Activated naive CD4-positive, alpha-beta T cell treated with anti-CD3 and anti-CD28 coated beads, Interleukin-2, amount 50 U/mL, for 72 hours (primary cell): ENCODE measurements around the gene EFCAB9. TPM values are rescaled to one million over a fixed set of nuclear protein-coding genes. Genes with fewer than 3 reads are reported as not detected.

ENCODE experiments used
- ATAC-seq, 2 donors: fragments of 150-1000 bp; cut with Tn5 transposase; 2 replicates each; pipeline ENCODE4 v1.10.0; 2021; ENCODE audit warnings: mild to moderate bottlenecking in 2 of 2, moderate library complexity in 2 of 2
- DNase-seq, 2 donors: peaks; one replicate each; pipeline ENCODE4 v3.0.0; 2021 to 2022; ENCODE audit warnings: low spot score in 2 of 2
- H3K27ac Mint-ChIP-seq, 2 donors: one replicate each; pipeline ENCODE4 v1.8.0; 2022; ENCODE audit warnings: mild to moderate bottlenecking in 2 of 2, mixed read lengths in 2 of 2
- H3K36me3 Mint-ChIP-seq, 2 donors: one replicate each; pipeline ENCODE4 v1.8.0; 2022; ENCODE audit warnings: mixed read lengths in 2 of 2
- H3K9me3 Mint-ChIP-seq, 2 donors: one replicate each; pipeline ENCODE4 v1.8.0; 2022; ENCODE audit warnings: mixed read lengths in 2 of 2
- total RNA-seq, 2 donors: library from RNA; stranded (reverse); gene quantifications; one replicate each; pipeline ENCODE4 v1.2.3, GENCODE V29; 2022

The EFCAB9 gene
- total RNA-seq, 2 donors from 2014 or later = not detected

- ATAC-seq (no peak), DNase-seq (no peak)
- peaks cover 0 to 14% of the 10 kb centered on the region in 2 donors for H3K36me3 Mint-ChIP-seq
- no peaks in the 10 kb centered on the region for H3K9me3 Mint-ChIP-seq
- H3K27ac Mint-ChIP-seq = no peak overlapping the region
Observed at GRCh38 chr5:172243302-172243701, 49.3 kb downstream of the EFCAB9 start.

DNA sequence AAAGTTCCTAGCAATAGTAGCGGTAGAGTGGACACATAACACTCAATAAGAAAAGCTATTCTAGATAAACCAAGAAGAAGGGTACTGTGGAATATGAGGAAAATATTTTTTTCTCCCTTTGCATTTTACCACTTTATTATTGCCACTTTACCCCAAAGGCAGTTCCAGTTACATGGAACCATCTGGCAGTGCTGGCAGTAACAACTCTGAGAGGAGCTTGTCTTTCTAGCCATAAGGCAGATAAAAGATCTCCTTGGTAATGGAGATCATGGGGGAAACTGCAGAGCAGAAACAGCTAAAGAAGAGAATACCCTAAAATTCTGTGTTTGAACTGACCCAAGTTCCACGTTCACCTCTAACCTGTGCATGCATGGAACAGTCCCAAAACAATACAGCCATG lies 51.1 kb downstream of the EFCAB9 start:
- no peak for ATAC-seq
- H3K36me3 Mint-ChIP-seq = peaks cover 4 to 20% of the 10 kb centered on the region in 2 donors
- no peak overlapping the region for H3K27ac Mint-ChIP-seq
- peaks cover 0 to 4% of the 10 kb centered on the region in 2 donors for H3K9me3 Mint-ChIP-seq
- DNase-seq = no peak

GRCh38 chr5:172245703-172246125 lies 51.7 kb downstream of the EFCAB9 start:
- H3K27ac Mint-ChIP-seq = no peak overlapping the region
- ATAC-seq = no peak
- H3K9me3 Mint-ChIP-seq = peaks cover 0 to 4% of the 10 kb centered on the region in 2 donors
- H3K36me3 Mint-ChIP-seq = peaks cover 8 to 26% of the 10 kb centered on the region in 2 donors
- DNase-seq = no peak

GRCh38 chr5:172248637-172249036 lies 54.7 kb downstream of the EFCAB9 start:
- peaks cover 7 to 8% of the 10 kb centered on the region in 2 donors for H3K9me3 Mint-ChIP-seq
- ATAC-seq (no peak), DNase-seq (no peak)
- H3K36me3 Mint-ChIP-seq = peaks cover 13 to 30% of the 10 kb centered on the region in 2 donors
- no peak overlapping the region for H3K27ac Mint-ChIP-seq

DNA sequence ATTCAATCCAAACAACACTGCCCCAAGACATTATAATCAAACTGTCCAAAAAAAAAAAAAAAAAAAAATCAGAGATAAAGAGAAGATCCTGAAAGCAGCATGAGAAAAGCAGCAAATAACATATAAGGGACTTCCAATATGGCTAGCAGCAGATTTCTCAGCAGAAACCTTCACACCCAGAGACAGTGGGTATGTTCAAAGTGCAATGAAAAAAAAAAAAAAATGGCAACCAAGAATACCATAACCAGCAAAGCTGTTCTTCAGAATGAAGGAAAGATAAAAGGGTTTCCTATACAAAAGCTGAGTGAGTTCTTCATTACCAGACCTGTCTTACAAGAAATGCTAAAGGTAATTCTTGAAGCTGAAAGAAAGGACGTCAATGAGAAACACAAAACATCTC lies 57.4 kb downstream of the EFCAB9 start:
- Mint-ChIP-seq H3K27ac (no peak overlapping the region), H3K36me3 (peaks cover 13 to 43% of the 10 kb centered on the region in 2 donors), H3K9me3 (peaks cover 7 to 8% of the 10 kb centered on the region in 2 donors)
- ATAC-seq (no peak), DNase-seq (no peak)

DNA sequence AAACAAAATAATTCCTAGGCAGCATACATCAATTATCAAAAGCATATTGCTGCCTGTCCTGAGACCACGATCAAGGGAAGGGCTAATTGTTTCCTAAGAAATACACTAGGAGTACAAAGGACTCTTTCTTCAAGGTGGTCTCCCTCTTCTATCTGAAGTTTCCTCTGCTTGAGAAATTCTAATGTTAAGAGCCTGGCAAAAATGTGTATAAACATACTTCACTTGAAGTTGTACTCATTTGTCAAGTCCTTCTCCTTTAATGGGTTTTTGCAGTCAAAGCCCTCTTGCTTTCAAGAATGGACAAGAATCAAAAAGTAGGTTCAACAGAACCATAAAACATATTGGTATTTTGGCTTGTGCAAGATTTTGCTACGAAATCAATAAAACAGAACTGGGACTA lies 58.5 kb downstream of the EFCAB9 start:
- no peak for DNase-seq
- H3K9me3 Mint-ChIP-seq = peaks cover 7 to 8% of the 10 kb centered on the region in 2 donors

More for the DNA sequence above, 58.5 kb downstream of the EFCAB9 start:
- no peak for ATAC-seq
- Mint-ChIP-seq H3K36me3 (peaks cover 13 to 48% of the 10 kb centered on the region in 2 donors), H3K27ac (no peak overlapping the region)

Other genes starting within 250 kb of the EFCAB9 start
- 10 to 100 TPM; 40.7 to 41.7 TPM for gene FBXW11, start 187.5 kb upstream of the EFCAB9 start, total RNA-seq
- gene STK10, start 5.9 kb upstream of the EFCAB9 start, total RNA-seq = 10 to 100 TPM; 42.9 to 92.2 TPM
- gene UBTD2, start 89.6 kb downstream of the EFCAB9 start, total RNA-seq = 1 to 10 TPM; 4.4 to 5.3 TPM